HG03139 (cell line): Measurements from ENCODE around the gene DYSF.

Experiments
- ATAC-seq: cut with Tn5 transposase; IDR thresholded peaks from one replicate; pipeline ENCODE4 v1.9.1; 2021; ENCODE audit not compliant: unreplicated experiment

DYSF gene

GRCh38 chr2:71685073-71685848 is 231.9 kb downstream of the DYSF start:
- no peak for ATAC-seq

DNA sequence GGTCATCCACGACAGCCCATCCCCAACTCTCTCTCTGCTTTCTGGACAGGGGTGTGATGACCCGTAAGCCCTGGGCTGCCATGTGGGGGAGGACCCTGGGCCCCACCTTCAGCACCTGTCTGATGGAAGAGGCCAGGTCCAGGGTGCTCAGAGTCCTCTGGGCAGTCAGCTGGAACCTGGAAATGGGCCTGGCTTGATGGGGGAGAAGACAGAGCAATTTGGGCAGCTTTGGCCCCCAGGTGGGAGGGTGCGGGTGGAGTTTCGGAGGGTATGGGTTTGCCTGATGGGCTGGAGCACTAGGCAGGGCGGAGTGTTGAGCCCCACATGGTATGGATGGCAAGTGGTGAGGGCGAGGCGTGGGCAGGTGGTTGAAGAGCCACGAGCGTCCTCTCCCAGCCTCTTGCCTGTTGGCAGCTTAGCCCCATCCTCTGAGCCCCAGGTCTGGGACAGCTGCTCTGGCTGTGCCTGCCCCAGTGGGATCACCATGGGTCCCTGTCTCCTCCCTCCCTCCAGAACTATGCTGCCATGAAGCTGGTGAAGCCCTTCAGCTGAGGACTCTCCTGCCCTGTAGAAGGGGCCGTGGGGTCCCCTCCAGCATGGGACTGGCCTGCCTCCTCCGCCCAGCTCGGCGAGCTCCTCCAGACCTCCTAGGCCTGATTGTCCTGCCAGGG is 232.7 kb downstream of the DYSF start:
- ATAC-seq: no peak

GRCh38 chr2:71686781-71687180 is 233.4 kb downstream of the DYSF start:
- no peak for ATAC-seq

DNA sequence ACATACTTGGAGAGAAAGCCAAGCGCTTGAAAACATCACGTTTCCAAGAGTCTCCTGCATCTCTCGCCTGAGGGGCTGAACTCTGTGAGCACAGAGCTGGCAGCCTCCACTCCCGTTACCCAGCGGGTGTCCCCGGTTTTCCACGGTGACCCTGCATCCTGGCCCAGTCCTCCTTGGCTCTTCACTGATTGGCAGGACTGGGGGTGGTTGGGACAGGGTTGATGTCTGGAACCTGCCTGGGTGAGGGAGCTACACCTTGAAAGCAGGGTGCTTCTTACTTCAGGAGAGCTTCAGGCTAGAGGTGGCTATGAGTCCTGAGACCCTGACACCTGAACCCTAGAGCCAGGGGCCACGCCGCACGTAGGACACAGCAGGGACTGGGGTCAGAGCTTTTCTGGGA is 234.1 kb downstream of the DYSF start:
- ATAC-seq: no peak

DNA sequence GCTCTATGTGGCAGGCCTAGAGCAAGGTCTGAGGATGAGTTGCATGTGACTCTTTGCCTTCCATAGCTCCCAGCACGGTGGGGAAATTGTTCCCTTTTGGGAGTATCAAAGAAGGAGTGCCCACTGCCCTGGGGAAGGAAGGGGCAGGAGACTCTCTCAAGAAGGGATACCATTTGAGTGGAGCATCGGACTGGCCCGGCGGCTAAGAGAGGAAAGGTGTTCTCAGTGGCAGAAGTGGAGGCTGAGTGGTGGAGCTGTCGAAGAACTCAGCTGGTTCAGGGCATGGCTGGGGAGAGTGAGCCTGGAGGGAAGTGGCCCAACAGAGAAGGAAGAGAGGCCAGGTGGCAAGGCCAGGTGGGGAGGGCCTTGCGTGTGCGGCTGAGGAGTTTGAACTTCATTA is 235.2 kb downstream of the DYSF start:
- no peak for ATAC-seq

GRCh38 chr2:71689393-71689792 is 236.0 kb downstream of the DYSF start:
- no peak for ATAC-seq

- no peak for ATAC-seq
These were observed 236.8 kb downstream of the DYSF start for GRCh38 chr2:71689968-71690834.

- no peak for ATAC-seq
These were observed 237.6 kb downstream of the DYSF start for GRCh38 chr2:71690876-71691475.

GRCh38 chr2:71691747-71692441 is 238.5 kb downstream of the DYSF start:
- no peak for ATAC-seq

DNA sequence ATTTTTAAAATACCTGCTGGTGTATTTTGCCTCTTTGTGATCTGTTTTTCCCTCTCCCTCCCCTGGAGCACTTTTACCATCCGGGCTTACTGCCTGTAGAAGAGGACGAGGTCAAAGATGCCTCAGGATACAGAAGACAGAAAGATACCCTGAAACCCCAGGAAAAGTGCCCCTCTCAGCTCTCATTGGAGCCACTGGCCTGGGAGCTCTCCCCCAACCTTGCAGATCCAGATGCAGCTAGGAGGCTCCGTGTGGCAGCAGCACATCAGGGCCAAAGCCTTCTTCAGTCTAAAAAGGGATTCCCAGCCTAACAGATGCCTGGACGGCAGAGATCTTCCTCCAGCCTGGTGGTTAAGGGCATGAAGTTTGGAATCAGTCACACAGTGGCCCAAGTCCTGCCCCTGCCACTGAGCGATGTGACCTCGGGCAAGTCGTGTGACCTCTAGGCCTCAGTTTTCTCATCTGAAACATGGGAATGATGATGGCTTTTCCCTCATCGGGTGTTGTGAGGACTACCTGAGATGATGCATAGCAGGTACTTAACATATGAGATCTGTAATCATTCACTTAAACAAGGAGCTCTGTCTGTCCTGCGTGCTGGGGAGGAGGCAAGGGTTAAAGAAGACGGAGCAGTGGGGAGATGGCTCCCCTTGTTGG is 239.4 kb downstream of the DYSF start:
- no peak for ATAC-seq

GRCh38 chr2:71693286-71694270 is 240.2 kb downstream of the DYSF start:
- ATAC-seq: no peak

GRCh38 chr2:71694501-71695234 is 241.3 kb downstream of the DYSF start:
- no peak for ATAC-seq

GRCh38 chr2:71695235-71696120 is 242.1 kb downstream of the DYSF start:
- no peak for ATAC-seq

GRCh38 chr2:71696381-71696780 is 243.0 kb downstream of the DYSF start:
- ATAC-seq: no peak

GRCh38 chr2:71697106-71698004 is 244.0 kb downstream of the DYSF start:
- no peak for ATAC-seq

- no peak for ATAC-seq
These were observed 246.1 kb downstream of the DYSF start for GRCh38 chr2:71699428-71699827.
